Uterus (tissue), 2 donors: ENCODE measurements around the gene IGFBP6.

Source experiments
- POLR2A ChIP-seq, 2 donors: fragments of 450-650 bp; IDR thresholded peaks; one replicate each; pipeline ENCODE4 v1.6.1; 2016; ENCODE audit warnings: antibody characterized with exemption in 2 of 2, mild to moderate bottlenecking in 1 of 2, moderate library complexity in 1 of 2
- TF ChIP-seq, protein P1 (sequence below), 4 experiments: fragments of 200-600 bp in 2 of 4; fragments of 450-650 bp in 2 of 4; sonication (generic) in 2 of 4; IDR thresholded peaks; one replicate each; pipeline ENCODE4 v1.5.1; 2016 to 2019; ENCODE audit warnings: antibody characterized with exemption in 4 of 4, mild to moderate bottlenecking in 2 of 4, moderate library complexity in 1 of 4

DNA sequence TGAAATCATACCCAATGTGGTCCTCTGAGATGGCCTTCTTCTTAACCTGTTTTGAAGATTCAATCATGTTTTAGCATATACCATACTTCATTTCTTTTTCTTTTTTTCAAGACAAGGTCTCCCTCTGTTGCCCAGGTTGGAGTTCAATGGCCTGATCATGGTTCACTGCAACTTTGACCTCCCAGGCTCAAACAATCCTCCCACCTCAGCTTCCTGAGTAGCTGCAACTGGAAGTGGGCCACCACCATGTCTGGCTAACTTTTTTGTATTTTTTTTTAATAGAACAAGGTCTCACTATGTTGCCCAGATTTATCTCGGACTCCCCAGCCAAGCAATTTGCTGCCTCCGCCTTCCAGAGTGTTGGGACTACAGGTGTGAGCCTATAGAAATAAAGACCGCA, 36.3 kb downstream of the IGFBP6 start:
- TF ChIP-seq POLR2A (IDR thresholded peaks at IDR 0.05), result no peak
- TF ChIP-seq, protein P1, sequence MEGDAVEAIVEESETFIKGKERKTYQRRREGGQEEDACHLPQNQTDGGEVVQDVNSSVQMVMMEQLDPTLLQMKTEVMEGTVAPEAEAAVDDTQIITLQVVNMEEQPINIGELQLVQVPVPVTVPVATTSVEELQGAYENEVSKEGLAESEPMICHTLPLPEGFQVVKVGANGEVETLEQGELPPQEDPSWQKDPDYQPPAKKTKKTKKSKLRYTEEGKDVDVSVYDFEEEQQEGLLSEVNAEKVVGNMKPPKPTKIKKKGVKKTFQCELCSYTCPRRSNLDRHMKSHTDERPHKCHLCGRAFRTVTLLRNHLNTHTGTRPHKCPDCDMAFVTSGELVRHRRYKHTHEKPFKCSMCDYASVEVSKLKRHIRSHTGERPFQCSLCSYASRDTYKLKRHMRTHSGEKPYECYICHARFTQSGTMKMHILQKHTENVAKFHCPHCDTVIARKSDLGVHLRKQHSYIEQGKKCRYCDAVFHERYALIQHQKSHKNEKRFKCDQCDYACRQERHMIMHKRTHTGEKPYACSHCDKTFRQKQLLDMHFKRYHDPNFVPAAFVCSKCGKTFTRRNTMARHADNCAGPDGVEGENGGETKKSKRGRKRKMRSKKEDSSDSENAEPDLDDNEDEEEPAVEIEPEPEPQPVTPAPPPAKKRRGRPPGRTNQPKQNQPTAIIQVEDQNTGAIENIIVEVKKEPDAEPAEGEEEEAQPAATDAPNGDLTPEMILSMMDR (IDR thresholded peaks at IDR 0.05), result no peak
